GM18502 (cell line): Measurements from ENCODE around the gene ERVV-1.
"Not testable (repeated sequence)": the region's sequence is repeated elsewhere in the genome, so short reads cannot be mapped to it uniquely, and the experiment has no call there.

Experiments used
- ATAC-seq: cut with Tn5 transposase; IDR thresholded peaks from one replicate; pipeline ENCODE4 v1.9.1; 2021; ENCODE audit warnings: mild to moderate bottlenecking; ENCODE audit not compliant: unreplicated experiment, poor library complexity

Gene ERVV-1, protein sequence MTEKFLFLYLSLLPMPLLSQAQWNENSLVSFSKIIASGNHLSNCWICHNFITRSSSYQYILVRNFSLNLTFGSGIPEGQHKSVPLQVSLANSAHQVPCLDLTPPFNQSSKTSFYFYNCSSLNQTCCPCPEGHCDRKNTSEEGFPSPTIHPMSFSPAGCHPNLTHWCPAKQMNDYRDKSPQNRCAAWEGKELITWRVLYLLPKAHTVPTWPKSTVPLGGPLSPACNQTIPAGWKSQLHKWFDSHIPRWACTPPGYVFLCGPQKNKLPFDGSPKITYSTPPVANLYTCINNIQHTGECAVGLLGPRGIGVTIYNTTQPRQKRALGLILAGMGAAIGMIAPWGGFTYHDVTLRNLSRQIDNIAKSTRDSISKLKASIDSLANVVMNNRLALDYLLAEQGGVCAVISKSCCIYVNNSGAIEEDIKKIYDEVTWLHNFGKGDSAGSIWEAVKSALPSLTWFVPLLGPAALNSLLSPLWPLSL

DNA sequence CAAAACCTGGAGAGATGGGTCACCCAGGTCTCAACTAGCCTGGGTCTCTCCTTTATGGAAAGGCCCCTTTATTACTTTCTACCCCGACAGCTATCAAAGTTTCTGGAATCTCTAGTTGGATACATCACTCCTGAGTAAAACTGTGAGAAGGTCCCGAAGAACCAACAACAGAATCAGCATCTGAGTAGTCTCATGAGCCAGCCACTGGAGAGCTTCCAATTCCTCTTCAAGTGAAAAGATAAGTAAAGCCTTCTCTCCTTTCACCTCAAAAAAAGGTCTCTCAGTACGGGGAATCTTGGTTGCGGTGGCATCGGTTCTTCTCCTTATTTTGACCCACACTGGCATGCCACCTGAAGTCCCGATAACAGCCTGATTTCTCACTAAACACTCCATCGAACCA is at the start of gene ERVV-1:
TSS of gene ERVV-1 (plus strand) at position 301 of the 400 bp plus-strand sequence. CDS start 170 bp downstream, outside the sequence.
- no peak for ATAC-seq

DNA sequence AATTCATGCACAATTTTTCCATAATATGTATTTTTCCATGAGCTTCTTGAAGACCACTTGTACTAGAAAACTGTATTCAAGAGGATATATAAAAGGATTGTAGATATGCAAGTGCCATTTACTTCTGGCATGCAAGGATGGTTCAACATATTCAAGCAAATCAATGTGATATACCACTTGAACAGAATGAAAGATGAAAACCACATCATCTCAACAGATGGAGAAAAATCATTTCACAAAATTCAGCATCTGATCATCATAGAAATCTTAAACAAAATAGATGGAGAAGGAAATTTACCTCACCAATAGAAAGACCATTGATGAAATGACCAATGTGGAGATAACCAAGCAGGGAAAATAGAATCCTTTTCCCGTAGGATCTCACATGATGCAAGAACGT is 45.9 kb upstream of the ERVV-1 start:
- ATAC-seq: no peak

DNA sequence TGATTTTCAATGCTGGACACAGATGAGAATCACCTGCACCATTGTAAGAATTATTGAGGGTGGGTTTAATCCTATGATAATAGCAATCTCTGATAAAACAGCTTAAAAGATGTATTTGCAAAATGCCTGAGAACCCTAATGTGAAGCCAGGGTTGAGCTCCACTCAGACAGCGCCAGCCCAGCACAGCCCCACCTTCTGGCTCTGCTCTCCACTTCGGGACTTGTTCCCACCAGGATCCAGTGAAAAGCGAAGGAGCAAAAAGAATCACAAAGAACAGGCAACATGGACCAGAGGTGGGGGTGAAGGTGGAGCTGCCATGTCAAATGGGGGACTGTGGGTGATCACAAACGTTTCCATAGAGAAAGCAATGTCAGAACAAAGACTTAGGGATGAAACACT is 32.4 kb upstream of the ERVV-1 start:
- no peak for ATAC-seq

DNA sequence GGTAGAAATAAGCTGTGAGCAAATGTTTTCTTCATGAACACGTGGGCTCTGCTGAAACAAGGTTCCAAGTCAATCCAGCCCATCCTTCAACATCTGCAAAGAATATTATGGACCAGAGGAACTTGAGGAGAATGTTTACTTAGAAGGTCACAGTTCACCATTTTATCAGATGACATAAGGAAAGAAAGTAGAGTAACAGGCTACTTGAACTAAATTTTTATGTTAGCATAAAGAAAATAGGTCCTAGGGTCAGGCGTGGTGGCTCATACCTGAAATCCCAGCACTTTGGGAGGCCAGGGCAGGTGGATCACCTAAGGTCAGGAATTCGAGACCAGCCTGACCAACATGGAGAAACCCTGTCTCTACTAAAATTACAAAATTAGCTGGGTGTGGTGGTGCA is 30.6 kb upstream of the ERVV-1 start:
- not testable (repeated sequence) for ATAC-seq

DNA sequence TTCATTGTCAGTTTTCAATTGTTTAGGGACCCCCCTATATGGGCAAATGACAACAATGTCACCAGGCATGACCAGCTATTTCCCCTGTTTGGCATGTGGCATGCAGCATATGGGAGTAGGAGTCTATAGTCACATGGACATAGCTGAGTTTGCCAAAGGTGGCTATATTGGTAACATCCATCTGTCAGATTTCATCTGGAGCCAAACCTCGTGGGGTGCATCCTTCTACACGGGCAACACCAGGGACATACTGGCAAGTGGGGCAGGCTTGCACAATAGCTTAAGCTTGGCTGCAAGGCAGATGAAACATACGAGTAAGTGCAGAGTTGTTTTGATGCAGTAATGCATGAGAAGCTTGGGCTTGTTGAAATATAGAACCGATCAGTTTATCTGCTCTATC is 26.5 kb upstream of the ERVV-1 start:
- ATAC-seq: no peak

DNA sequence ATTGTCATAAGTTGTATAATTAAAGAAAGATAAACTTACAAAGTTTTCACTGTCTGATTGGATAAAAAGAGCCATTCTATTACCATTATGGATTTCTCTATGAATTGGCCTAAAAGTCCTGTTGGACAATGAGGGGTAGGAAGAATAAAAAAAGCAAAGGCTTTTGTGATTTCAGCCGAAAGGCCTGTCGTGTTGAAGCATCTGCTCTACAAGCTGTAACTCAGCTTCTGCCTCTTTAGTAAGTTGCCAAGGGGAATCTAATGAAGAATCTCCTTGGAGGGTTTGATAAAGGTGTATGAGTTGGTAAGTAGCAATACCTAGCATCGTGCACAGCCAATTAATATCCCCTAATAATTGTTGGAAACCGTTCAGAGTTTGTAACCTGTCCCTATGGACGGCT is 25.2 kb upstream of the ERVV-1 start:
- no peak for ATAC-seq

DNA sequence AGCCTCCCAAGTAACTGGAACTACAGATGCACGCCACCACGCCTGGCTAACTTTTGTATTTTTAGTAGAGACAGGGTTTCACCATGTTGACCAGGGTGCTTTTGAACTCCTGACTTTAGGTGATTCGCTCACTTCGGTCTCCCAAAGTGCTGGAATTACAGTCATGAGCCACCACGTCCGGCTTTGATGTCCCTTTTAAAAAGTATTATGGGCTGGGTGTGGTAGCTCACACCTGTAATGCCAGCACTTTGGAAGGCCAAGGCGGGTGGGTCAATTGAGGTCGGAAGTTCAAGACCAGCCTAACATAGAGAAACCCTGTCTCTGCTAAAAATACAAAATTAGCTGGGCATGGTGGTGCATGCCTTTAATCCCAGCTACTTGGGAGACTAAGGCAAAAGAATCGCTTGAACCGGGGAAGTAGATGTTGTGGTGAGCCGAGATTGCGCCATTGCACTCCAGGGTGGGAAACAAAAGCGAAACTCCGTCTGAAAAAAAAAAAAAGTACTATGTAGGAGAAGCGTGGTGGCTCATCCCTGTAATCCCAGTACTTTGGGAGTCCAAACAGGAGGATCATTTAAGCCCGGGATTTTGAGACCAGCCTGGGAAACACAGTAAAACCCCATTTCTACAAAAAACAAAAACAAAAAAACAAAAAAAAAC is 22.8 kb upstream of the ERVV-1 start:
- ATAC-seq: no peak

DNA sequence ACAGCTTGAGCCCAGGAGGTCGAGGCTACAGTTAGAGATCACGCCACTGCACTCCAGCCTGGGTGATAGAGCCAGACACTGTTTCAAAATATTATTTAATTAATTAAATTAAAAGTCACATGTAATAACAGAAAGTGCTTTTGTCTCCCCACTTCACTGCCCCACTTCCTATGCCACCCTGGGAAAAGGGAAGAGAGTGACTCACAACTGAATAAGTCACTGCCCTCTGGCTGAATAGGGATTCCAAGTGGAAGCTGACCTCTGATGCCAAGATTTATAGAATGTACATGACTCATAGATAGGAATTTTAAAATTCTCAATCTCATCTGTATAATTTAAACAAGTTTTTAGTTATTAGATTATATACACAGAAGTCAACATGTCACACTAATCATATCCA is 22.2 kb upstream of the ERVV-1 start:
- no peak for ATAC-seq

DNA sequence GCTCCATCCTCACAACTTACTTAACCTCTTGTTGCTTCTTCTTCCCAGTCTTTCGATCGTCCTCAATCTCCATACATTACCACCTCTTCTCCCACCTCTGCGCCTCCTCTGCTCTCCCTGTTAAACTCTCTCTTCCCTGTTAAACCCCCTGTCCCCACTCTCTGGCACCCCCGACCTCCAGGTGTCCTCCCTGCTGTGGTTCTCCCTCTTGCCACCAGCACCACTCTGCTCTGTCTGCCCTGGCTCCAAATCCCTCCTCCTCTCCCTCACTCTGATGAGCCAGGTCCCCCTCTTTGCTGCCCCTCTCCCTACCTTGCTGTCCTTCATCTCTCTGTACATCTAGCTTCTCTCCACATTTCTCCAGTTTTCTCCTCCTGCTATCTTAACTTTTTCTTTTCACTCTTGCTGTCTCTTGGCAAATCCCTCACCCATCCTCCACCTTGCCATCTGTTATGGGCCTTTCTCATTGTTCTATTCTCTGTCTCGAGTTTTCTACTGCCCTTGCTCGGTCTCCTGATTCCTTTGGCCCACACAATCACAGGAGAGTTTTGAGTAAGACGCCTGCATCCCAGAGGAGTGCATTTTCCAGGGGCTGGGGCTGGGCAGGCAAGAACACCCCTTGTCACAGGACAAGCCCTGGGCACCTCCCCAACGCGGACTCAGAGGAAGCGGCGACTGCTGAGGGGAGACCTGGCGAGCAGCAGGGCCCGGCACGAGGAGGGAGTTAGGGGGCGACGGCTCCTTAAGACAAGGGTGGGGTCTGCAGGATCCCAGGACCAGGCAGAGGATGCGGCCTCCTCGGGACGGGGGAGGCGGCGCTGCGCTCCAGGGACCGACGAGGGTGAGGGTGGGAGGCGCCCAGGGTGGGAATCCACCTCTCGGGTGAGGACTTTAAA is 21.4 kb upstream of the ERVV-1 start:
- ATAC-seq: no peak

DNA sequence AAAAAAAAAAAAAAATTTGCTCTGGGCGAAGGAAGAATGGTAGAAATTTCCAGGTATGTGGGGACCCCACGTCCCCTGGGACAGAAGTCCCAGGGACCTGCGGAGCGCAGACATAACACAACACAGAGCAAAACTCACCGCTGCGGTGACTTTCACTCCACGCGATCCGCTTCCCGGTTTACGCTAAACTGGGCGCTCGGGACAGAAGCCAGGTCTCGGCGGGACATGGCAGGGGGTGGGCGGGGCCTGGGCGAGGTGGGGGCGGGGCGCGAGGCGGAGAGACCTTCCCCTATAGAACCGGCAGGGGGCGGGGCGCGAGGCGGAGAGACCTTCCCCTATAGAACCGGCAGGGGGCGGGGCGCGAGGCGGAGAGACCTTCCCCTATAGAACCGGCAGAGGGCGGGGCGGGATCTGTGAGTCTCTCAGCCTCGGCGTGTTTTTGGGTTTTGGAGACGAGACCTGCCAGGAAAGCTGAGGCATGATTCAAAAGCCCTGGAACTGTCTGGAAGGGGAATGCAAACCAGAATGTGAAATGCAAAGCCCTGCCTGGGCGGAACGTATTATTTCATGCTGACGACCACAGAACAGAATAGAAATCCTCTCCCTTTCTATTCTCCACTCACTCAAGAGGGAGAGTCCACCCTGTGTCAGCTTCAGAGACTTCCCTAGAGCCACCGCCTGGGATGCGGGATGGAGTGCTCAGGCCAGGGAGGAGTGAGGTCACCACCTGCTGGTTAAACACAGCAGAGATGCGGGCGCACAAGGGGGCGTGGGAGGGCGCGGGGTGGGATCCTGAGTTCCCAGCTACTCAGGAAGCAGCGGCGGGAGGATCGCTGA is 20.2 kb upstream of the ERVV-1 start:
- no peak for ATAC-seq

DNA sequence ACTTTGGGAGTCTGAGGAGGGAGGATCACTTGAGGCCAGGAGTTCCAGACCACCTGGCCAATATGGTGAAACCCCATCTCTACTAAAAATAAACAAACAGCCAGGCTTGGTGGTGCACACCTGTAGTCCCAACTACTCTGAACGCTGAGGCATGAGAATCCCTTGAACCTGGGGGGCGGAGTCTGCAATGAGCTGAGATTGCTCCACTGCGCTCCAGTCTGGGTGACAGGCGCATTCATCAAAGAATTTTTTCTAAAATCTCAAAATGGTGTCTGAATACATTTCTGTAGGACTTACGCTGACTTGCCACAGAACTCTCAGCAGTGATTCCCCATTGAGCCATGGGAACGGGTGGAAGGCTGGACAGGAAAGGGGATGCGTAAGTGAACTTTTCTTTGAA is 18.0 kb upstream of the ERVV-1 start:
- ATAC-seq: no peak

DNA sequence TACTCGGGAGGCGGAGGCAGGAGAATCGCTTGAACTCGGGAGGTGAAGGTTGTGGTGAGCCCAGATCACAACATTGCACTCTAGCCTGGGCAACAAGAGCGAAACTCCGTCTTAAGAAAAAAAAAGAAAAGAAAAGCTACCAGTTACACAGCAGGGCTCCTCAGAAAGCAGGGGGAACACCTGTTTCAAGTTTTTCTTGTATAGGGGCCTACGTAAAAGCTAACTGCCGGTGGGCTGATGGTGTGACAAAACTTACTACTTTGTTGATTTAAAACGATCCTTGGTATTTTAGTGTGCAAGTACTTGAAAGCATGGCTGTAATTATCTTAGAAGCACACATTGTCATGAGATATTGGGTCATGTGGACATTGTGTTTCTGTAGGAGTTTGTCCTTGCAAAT is 15.7 kb upstream of the ERVV-1 start:
- no peak for ATAC-seq

DNA sequence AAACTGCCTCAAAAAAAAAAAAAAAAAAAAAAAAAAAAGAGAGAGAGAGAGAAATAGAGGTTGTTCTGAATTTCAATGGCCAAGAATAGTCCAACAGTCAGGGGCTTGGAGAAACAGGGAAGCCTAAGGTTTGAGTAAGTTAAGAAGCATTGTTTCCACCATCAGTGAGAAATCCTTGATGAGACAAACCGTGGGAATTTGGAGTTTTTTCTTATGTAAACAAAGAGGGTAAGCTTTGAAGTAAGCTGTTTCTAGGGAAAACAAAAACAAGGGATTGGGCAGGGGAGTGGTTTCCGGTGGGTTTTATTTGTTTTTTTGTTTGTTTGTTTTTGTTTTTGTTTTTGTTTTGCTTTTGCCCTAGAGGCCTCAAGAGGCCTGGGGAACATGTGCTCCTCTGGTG is 11.2 kb upstream of the ERVV-1 start:
- ATAC-seq: no peak

DNA sequence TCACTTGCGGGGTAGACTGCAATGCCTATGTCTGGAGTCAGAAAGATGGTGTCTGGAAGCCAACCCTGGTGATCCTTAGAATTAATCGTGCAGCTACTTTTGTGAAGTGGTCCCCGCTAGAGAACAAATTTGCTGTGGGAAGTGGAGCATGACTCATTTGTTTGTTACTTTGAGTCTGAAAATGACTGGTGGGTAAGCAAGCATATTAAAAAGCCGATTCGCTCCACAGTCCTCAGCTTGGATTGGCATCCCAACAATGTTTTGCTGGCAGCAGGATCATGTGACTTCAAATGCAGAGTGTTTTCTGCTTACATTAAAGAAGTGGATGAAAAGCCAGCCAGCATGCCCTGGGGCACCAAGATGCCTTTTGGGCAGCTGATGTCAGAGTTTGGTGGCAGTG is 9.5 kb upstream of the ERVV-1 start:
- ATAC-seq: no peak

DNA sequence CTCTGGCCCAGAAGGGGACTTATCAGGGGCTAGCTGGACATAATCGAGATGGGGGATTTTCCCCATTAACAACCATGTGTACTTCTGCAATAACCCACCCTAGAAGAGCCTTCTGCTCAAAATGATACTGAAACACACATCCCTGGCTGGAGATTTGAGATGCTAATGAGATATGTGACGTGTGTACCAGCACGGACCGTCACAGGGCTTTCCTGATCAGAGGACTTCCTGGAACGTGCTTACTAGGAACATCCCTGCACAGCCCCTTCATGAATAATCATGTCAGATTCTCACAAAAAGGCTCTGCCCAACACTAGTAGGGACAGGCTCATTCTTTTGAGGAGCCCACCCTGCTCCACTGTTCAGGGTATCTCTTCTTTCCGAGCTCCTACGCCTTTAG is 6.5 kb upstream of the ERVV-1 start:
- ATAC-seq: no peak

DNA sequence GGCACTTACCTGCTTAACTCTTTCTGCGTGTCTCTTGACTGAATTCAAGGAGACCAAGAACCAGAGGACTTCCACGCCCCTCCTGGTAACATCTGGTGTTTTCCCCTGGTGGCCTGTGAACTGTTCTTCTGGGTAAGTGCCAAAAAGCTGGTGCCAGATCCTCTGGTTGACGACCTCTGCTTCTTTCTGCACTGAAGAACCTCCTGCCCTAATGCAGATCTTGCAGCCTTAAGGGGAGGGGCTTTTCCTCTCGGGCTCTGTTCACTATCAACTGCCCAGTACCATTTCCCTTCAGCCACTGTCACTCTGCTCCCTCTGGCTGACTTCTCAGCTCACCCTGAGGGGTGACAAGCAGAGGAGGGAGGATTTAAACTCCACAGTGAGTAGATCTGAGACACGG is 6.1 kb upstream of the ERVV-1 start:
- no peak for ATAC-seq

DNA sequence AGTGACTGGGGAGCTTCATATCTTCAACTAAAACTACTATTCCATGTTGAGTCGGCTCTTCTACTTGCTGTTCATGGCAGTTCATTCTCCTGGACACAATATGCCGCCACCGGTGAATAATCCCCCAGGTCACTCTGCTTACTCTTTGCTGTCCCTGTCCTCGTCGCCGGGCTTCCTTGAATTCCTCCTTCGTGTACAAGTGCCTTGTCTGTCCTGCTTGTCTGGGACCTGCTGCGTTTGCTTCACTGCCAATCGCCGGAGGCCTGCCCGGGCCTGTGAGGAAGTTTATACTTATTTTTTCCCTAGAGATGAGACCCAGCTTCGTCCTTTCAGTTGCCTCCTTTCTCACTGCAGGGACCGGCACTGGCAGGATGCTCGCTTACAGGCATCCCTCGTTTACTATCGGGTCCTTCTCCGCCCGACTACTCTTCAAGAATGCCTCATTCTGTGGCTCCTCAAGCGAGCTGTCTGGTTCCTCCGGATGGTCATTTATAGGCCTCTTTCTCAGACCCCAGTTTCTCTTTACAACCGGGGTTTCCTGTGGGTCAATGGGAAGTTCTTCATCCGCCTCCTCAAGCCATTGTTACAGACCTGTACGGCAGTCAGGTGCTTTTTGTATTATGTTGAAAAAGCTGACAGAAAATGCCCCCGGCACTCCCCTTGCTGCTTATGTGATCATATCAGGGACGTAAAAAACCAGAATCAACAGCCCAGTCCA is 5.5 kb upstream of the ERVV-1 start:
- no peak for ATAC-seq

DNA sequence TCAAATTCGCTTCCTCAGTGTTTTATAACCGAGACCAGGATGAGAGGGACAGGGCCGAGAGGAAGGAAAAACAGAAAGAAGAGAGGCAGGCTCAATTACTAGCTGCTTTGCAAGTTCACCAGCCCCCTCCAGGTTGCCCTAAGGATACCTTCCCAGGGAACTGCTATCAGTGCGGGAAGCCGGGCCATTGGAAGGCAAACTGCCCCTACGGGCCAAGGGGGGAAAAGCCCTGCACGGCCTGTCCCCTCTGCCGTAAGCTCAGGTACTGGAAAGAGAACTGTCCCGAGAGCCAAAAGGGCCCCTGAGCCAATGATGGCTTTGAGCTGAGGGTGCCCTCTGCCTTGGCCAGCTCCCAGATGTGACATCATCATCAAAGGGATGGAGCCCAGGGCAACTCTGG is 3.2 kb upstream of the ERVV-1 start:
- no peak for ATAC-seq

DNA sequence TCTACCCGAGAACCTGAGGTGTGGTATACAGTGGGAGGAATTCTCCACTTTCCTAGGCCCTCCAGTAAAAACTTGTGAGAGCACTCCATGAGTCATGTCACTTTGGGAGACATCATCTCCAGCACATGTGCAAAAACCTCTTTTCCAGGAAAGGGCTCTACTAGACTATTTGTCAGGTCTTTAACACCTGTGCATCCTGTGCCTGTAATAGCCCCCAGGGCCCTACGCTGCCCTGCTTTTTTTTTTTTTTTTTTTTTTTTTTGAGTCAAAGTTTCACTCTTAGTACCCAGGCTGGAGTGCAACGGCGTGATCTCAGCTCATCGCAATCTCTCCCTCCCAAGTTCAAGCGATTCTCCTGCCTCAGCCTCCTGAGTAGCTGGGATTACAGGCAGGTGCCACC is 1.7 kb upstream of the ERVV-1 start:
- ATAC-seq: no peak
